Loucy (cell line): Measurements from ENCODE around the gene RIPK3.

Experiments used
- CTCF ChIP-seq: fragments of 200-600 bp; sonication (generic); conservative IDR thresholded peaks from 2 replicates; pipeline ENCODE4 v1.5.1; 2014; ENCODE audit warnings: mild to moderate bottlenecking, antibody characterized with exemption, low read length
- EZH2phosphoT487 ChIP-seq: fragments of 200-600 bp; IDR thresholded peaks from 2 replicates; pipeline ENCODE4 v1.6.1; 2018; ENCODE audit warnings: antibody characterized with exemption, mild to moderate bottlenecking, moderate library complexity, borderline replicate concordance

- TF ChIP-seq CTCF (no peak), EZH2phosphoT487 (no peak)
Measured at GRCh38 chr14:24355009-24355408, 15.2 kb upstream of the RIPK3 start.
